Measurements from ENCODE around the gene PLTP. TPM values are rescaled to one million over a fixed set of nuclear protein-coding genes. Genes with fewer than 3 reads are reported as not detected.
"Not testable (repeated sequence)": the region's sequence is repeated elsewhere in the genome, so short reads cannot be mapped to it uniquely, and the experiment has no call there.

Gene PLTP
- polyA plus RNA-seq, 3 donors from 2014 or later, result 0.77 to 17.5 (median 7.3) TPM

DNA sequence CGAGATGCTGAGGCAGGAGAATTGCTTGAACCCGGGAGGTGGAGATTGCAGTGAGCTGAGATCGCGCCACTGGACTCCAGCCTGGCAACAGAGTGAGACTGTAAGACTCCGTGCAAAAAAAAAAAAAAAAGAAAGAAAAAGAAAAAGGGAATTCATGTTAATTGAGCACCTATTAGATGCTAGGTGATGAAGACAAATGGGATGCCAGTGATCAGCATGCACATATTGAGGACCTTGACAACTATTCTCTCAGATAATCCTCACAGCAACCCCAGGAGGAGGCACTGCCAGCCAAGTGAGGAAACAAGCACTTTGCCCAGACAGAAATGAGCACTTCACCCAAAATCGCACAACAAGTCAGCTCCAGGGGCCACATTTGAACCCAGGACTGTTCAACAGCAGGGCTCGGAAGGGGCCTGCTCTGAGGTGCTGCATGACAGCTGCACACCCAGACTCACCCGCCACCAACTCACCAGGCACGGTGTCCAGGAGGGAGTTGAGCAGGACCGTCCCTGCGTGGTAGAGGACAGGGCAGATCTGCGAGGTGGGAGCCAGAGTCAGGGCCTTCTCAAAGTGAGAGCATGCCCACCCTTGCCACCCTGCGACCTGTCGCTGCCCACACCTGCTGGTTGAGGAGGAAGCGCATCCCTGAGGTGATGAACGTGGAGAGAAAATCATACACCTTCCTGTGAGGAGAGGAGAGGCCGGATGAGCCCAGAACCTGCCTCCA, 4.6 kb downstream of the PLTP start:
- Mint-ChIP-seq H3K27ac (peak overlapping the region in 2 of 6 donors; percentile 5 to 60), H3K36me3 (peaks cover 0 to 7% (median 0%) of the 10 kb centered on the region in 3 donors), H3K4me1 (peaks cover 12 to 16% of the 10 kb centered on the region in 2 donors), H3K4me3 (no peak overlapping the region), H3K27me3 (ENCODE audit: low read depth in 3 of 3) (peaks cover 0 to 12% (median 6%) of the 10 kb centered on the region in 3 donors), H3K9me3 (no peaks in the 10 kb centered on the region)
- DNase-seq, result no peak

DNA sequence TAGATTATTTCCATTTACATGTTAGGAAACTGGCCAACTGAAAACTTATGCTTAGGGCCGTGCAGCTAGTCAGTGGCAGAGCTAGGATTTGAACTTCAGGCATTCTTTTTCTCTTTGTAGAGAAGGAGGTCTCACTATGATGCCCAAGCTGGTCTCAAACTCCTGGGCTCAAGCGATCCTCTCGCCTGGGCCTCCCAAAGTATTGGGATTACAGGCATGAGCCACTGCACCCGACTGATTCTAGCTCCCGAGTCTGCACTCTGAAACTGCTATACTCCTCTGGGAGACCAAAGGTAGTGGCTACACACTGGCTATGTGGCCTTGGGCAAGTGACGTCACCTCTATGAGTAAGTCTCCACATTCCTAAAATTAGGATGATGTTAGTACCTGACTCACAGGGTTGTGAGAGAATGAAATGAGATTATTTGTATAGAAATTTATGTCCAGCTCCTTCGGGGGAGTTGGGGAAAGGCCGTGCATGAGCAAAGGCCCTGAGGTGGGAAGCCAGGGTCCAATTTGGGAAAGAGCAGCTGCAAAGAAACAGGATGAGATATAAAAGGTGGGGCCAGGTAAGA, 6.4 kb downstream of the PLTP start:
- H3K4me1 Mint-ChIP-seq, result peaks cover 1 to 3% of the 10 kb centered on the region in 2 donors
- DNase-seq, result no peak
- H3K27ac Mint-ChIP-seq, result no peak overlapping the region
- peaks cover 0 to 7% (median 0%) of the 10 kb centered on the region in 3 donors for H3K36me3 Mint-ChIP-seq
- H3K27me3 Mint-ChIP-seq (ENCODE audit: low read depth in 3 of 3), result peaks cover 0 to 7% (median 4%) of the 10 kb centered on the region in 3 donors
- H3K4me3 Mint-ChIP-seq, result no peak overlapping the region
- no peaks in the 10 kb centered on the region for H3K9me3 Mint-ChIP-seq

DNA sequence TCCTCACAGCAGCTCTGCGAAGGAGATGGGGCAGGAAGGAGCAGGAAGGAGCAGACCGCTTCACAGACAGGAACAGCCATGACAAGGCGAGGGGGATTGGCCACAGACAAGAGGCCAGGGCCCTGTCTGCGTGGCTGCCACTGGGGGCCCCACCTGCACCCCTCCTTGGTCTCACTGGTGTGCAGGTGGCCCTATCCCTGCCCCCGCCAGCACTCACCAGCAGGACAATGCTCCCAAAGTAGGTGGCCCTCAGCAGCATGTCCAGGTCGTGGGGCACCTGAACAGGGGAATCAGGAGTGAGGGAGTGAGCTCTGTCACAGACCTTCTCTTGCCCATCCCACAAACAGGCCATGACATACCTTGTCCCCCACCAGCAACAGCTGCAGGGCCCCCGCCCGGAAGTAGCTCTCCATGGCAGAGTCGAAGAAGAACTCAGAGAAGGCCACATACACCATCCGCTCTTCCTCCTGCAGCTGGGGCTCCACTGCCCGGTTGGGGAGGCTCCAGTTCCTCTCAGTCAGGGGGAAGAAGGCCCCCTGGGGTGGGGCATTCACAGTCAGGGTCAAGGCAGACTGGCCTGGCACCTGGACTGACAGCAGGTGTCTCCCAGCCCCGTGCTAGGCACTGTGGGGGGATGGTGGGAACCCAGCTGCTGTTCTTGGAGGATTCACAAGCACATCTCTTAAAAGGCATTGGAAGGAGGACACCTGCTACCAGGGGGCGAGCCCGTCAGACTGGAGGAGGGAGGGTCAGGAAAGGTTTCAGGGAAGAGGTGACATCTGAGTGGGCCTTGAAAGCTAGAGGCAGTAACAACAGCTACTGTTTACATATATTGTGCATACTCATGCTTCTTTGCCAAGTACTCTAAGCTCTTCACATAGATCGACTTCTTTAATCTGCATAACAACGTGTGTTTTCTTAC, 7.1 kb downstream of the PLTP start:
- Mint-ChIP-seq H3K27ac (no peak overlapping the region), H3K4me1 (no peaks in the 10 kb centered on the region), H3K9me3 (no peaks in the 10 kb centered on the region), H3K27me3 (ENCODE audit: low read depth in 3 of 3) (peaks cover 0 to 6% (median 2%) of the 10 kb centered on the region in 3 donors), H3K4me3 (no peak overlapping the region), H3K36me3 (peaks cover 0 to 7% (median 0%) of the 10 kb centered on the region in 3 donors)
- DNase-seq, result no peak

- no peaks in the 10 kb centered on the region for H3K4me1 Mint-ChIP-seq
- H3K36me3 Mint-ChIP-seq, result peaks cover 0 to 13% (median 12%) of the 10 kb centered on the region in 3 donors
- peaks cover 0 to 4% (median 2%) of the 10 kb centered on the region in 3 donors for H3K27me3 Mint-ChIP-seq (ENCODE audit: low read depth in 3 of 3)
- H3K4me3 Mint-ChIP-seq, result no peak overlapping the region
- no peak overlapping the region for H3K27ac Mint-ChIP-seq
- no peaks in the 10 kb centered on the region for H3K9me3 Mint-ChIP-seq
- no peak for DNase-seq
These were observed 9.7 kb downstream of the PLTP start for GRCh38 chr20:45902199-45902701.

DNA sequence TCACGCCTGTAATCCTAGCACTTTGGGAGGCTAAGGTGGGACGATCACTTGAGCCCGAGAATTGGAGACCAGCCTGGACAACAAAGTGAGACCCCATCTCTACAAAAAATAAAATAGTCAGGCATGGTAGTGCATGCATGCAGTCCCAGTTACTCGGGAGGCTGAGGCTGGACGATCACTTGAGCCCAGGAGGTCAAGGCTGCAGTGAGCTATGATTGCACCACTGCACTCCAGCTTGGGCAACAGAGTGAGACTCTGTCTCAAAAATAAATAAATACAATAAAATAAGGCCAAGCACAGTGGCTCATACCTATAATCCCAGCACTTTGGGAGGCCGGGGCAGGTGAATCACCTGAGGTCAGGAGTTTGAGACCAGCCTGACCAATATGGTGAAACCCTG, 10.6 kb downstream of the PLTP start:
- peaks cover 0 to 17% (median 13%) of the 10 kb centered on the region in 3 donors for H3K36me3 Mint-ChIP-seq
- H3K4me3 Mint-ChIP-seq; H3K27ac Mint-ChIP-seq; H3K4me1 Mint-ChIP-seq; H3K9me3 Mint-ChIP-seq; H3K27me3 Mint-ChIP-seq (ENCODE audit: low read depth in 3 of 3); DNase-seq: not testable (repeated sequence)

GRCh38 chr20:45899046-45899835, 12.7 kb downstream of the PLTP start:
- H3K27me3 Mint-ChIP-seq (ENCODE audit: low read depth in 3 of 3), result peaks cover 0 to 4% (median 2%) of the 10 kb centered on the region in 3 donors
- no peaks in the 10 kb centered on the region for H3K9me3 Mint-ChIP-seq
- peaks cover under 1 to 19% (median 8%) of the 10 kb centered on the region in 3 donors for H3K36me3 Mint-ChIP-seq
- H3K4me1 Mint-ChIP-seq, result no peaks in the 10 kb centered on the region
- DNase-seq, result no peak
- no peak overlapping the region for H3K4me3 Mint-ChIP-seq
- H3K27ac Mint-ChIP-seq, result no peak overlapping the region

DNA sequence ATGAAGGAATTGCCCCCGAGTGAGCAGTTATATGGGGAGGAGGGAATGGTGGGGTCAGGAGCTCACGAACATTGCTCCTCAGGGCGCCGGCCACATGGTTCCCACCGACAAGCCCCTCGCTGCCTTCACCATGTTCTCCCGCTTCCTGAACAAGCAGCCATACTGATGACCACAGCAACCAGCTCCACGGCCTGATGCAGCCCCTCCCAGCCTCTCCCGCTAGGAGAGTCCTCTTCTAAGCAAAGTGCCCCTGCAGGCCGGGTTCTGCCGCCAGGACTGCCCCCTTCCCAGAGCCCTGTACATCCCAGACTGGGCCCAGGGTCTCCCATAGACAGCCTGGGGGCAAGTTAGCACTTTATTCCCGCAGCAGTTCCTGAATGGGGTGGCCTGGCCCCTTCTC, 13.7 kb downstream of the PLTP start:
- H3K9me3 Mint-ChIP-seq, result no peaks in the 10 kb centered on the region
- peaks cover 5 to 24% (median 12%) of the 10 kb centered on the region in 3 donors for H3K36me3 Mint-ChIP-seq
- H3K4me1 Mint-ChIP-seq, result peaks cover 1 to 3% of the 10 kb centered on the region in 2 donors
- no peak overlapping the region for H3K4me3 Mint-ChIP-seq
- DNase-seq, result no peak
- H3K27me3 Mint-ChIP-seq (ENCODE audit: low read depth in 3 of 3), result peaks cover 0 to 2% (median 2%) of the 10 kb centered on the region in 3 donors
- no peak overlapping the region for H3K27ac Mint-ChIP-seq

- Mint-ChIP-seq H3K4me3 (no peak overlapping the region), H3K4me1 (peaks cover 7% of the 10 kb centered on the region in 2 donors), H3K27me3 (ENCODE audit: low read depth in 3 of 3) (peaks cover 0 to 2% (median 2%) of the 10 kb centered on the region in 3 donors), H3K9me3 (no peaks in the 10 kb centered on the region), H3K36me3 (peaks cover 5 to 24% (median 12%) of the 10 kb centered on the region in 3 donors), H3K27ac (no peak overlapping the region)
- DNase-seq, result no peak
These were observed 14.3 kb downstream of the PLTP start for GRCh38 chr20:45897692-45898091.

DNA sequence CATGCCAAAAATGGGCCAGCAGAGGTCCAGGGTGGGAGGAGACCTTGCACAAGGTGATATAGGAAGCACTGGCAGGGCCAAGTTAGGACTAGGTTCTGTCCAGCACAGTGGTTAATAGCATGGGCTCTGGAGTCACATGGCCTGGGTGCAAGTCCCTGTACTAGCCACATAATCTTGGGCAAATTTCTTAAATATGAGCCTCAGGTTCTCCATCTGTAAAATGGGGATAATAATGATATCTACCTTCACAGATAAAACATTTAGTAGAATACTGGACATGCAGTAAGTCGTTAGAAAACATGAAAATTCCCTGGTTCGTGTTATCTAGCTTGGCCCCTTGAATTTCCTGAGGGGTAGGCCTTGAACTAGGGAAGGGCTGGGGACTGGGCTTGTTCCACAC, 14.7 kb downstream of the PLTP start:
- no peak overlapping the region for H3K27ac Mint-ChIP-seq
- peaks cover 0 to 3% (median 2%) of the 10 kb centered on the region in 3 donors for H3K27me3 Mint-ChIP-seq (ENCODE audit: low read depth in 3 of 3)
- DNase-seq, result no peak
- H3K4me1 Mint-ChIP-seq, result peaks cover 11% of the 10 kb centered on the region in 2 donors
- H3K9me3 Mint-ChIP-seq, result no peaks in the 10 kb centered on the region
- H3K36me3 Mint-ChIP-seq, result peaks cover 5 to 24% (median 12%) of the 10 kb centered on the region in 3 donors
- H3K4me3 Mint-ChIP-seq, result no peak overlapping the region

DNA sequence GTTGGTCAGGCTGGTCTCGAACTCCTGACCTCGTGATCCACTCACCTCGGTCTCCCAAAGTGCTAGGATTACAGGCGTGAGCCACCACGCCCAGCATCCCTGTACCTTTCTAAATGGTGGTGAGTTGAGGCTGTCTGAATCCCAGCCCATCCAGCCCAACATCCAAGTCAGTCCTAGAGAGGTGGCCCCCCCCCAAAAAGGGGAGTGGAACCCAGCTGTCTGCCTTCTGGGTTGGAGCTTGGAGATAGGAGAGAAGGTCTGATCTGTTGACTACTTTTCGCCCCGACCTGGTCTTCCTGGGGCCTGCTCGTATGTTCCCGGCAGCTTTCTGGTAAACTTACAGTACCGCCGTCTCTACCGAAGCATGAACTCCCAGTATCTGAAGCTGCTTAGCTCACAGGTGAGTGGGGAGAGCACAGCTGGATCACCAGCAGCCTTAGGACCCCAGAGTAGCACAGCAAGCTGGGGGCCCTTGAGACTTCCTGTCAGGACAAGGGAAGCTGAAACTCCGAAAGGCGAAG, 15.3 kb downstream of the PLTP start:
- Mint-ChIP-seq H3K4me1 (peaks cover 15 to 16% of the 10 kb centered on the region in 2 donors), H3K27me3 (ENCODE audit: low read depth in 3 of 3) (peaks cover 0 to 3% (median 2%) of the 10 kb centered on the region in 3 donors), H3K36me3 (peaks cover 5 to 24% (median 12%) of the 10 kb centered on the region in 3 donors), H3K4me3 (no peak overlapping the region), H3K27ac (no peak overlapping the region), H3K9me3 (no peaks in the 10 kb centered on the region)
- no peak for DNase-seq

GRCh38 chr20:45894797-45895196, 17.2 kb downstream of the PLTP start:
- H3K9me3 Mint-ChIP-seq, result no peaks in the 10 kb centered on the region
- H3K4me1 Mint-ChIP-seq, result peaks cover 21 to 25% of the 10 kb centered on the region in 2 donors
- no peak for DNase-seq
- H3K27ac Mint-ChIP-seq, result no peak overlapping the region
- no peak overlapping the region for H3K4me3 Mint-ChIP-seq
- peaks cover 5 to 24% (median 12%) of the 10 kb centered on the region in 3 donors for H3K36me3 Mint-ChIP-seq
- peaks cover 2 to 6% (median 3%) of the 10 kb centered on the region in 3 donors for H3K27me3 Mint-ChIP-seq (ENCODE audit: low read depth in 3 of 3)

- H3K27ac Mint-ChIP-seq, result no peak overlapping the region
- no peak for DNase-seq
- no peaks in the 10 kb centered on the region for H3K9me3 Mint-ChIP-seq
- peaks cover 5 to 21% (median 12%) of the 10 kb centered on the region in 3 donors for H3K36me3 Mint-ChIP-seq
- H3K4me3 Mint-ChIP-seq, result peak overlapping the region in 3 of 5 donors; percentile 45 to 64 (median 50)
- peaks cover 22 to 25% of the 10 kb centered on the region in 2 donors for H3K4me1 Mint-ChIP-seq
- H3K27me3 Mint-ChIP-seq (ENCODE audit: low read depth in 3 of 3), result peaks cover 2 to 6% (median 3%) of the 10 kb centered on the region in 3 donors
These were observed 18.1 kb downstream of the PLTP start for GRCh38 chr20:45893831-45894230.
